ENCODE measurements around the gene GLIS2.
"Not testable (repeated sequence)": the region's sequence is repeated elsewhere in the genome, so short reads cannot be mapped to it uniquely, and the experiment has no call there.

Gene GLIS2

DNA sequence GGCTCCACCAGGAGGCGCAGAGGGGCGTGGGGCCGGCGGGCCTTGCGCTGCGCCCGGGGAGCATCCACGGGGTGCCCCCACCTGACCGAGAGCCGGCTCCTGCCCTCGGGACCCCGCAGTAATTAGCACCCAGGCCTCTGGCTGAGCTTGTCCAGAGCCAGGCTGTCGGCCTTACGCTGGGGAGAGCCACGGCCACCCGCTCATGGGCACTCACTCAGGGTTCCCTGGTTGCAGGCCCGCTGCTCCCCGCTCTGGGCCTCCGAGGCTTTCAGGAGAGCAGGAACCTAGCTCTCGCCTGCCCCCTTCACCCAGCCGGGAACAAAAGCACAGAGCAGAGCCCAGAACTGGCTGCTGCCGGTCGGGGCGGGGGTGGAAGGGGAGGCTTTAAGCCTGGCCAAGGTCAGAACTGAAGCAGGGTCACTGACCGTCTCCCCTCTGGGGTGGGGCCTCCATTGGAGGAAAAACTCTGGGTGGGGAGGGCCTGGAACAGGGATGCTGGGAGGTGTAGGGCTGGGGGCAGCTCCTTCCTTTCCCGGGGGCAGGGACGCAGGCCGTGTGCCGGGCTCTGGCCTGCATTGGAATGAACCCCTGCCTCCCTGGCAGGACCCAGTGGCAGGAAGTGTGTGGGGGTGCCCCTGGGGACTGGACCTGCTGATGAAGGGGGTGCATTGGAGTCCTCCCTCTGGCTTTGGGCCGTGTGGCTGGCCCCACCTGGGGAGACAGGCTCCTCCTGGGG lies 12.3 kb downstream of the GLIS2 start:
- H3K4me3 ChIP-seq (ENCODE audit: insufficient read depth, low read depth, low read length) = peak overlapping the region; percentile 32
- no peaks in the 10 kb centered on the region for H3K27me3 ChIP-seq (ENCODE audit: control insufficient read depth, insufficient read depth, low read length, poor library complexity, severe bottlenecking)
- H3K27ac ChIP-seq (ENCODE audit: insufficient read depth, low read depth, low read length, poor library complexity, severe bottlenecking) = no peak overlapping the region
- peaks cover 16% of the 10 kb centered on the region for H3K4me1 ChIP-seq (ENCODE audit: control insufficient read depth, insufficient read depth, low read length)
- 13% methylated on average over 30 of the region's 30 CpGs for WGBS, 2 experiments
- no peaks in the 10 kb centered on the region for H3K36me3 ChIP-seq (ENCODE audit: control insufficient read depth, insufficient read depth, low read length)
- no peaks in the 10 kb centered on the region for H3K9me3 ChIP-seq (ENCODE audit: control insufficient read depth, low read length)

DNA sequence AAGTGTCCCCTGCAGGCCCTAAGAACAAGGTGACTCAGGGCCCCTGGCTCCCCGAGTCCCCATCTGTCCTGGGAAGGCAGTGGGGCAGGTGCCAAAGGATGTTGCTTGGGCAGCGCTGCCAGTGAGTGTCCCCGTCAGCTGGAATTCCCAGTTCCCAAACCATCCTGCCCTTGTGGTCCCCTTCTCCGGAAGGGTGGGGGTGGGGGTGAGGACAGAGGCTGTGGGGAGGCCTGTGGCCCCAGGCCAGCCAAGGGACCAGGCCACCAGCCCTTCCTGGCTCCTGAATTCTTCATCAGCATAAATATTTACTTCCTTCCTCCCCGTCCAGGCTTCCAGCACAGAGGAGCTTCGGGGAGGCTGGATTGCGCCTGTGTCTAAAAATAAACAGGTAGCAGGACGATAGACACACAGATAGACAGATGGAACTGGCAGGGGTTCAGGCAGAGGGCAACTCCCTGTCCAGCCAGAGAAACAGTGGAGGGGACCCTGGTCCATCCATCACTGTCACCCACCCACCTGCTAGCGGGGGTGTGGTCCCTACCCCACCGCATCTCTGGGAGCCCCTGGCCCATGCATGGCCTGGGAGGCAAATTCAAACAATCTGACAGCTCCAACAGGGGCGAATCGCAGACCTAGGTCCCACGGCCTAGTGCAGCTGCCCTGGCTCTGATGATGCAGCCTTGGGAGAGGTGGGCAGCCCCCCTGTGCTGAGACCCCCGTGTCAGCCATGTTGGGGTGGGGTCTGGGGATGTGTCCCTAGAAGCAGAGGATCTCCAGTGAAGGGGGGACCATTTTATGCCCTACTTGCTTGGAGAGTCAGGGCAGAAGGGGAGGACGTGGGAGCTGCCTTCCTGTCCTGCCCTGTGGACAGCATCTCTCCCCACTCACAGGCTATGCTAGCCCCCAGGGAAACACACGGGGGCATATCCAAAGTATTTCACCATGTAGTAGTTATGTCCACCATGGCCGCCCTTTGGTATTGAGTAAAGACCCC lies 13.2 kb downstream of the GLIS2 start:
- H3K9me3 ChIP-seq (ENCODE audit: control insufficient read depth, low read length) = no peaks in the 10 kb centered on the region
- peaks cover 13% of the 10 kb centered on the region for H3K4me1 ChIP-seq (ENCODE audit: control insufficient read depth, insufficient read depth, low read length)
- WGBS, 2 experiments = 90 to 91% methylated on average over 17 of the region's 17 CpGs
- no peak overlapping the region for H3K27ac ChIP-seq (ENCODE audit: insufficient read depth, low read depth, low read length, poor library complexity, severe bottlenecking)
- no peaks in the 10 kb centered on the region for H3K36me3 ChIP-seq (ENCODE audit: control insufficient read depth, insufficient read depth, low read length)
- no peaks in the 10 kb centered on the region for H3K27me3 ChIP-seq (ENCODE audit: control insufficient read depth, insufficient read depth, low read length, poor library complexity, severe bottlenecking)
- no peak overlapping the region for H3K4me3 ChIP-seq (ENCODE audit: insufficient read depth, low read depth, low read length)

DNA sequence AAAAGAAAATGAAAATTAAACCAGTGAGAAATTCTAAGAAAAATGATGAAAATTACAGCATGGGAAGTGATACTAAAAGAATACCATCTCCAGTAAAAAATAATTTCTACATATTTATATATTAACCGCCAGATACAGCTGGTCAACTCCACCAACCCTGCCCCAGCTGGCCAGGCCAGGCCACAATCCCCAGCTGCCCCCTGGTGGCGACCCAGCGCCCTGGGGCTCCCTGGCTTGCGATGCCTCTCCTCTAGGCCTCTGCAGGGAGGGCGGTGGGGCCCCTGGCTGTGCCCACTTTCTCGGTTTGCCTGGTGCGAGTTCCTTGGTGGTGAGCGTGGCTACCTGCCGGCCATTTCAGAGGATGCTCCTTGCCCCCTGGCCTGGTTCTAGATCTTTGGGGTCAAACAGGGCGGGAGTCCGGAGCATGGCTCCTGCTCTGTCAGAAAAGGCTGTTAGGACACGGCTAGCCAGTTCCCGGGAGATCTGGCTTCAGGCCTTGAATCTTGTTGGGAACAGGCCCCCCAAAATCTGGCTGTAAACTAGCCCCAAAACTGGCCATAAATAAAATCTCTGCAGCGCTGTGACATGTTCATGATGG lies 14.5 kb downstream of the GLIS2 start:
- H3K4me3 ChIP-seq (ENCODE audit: insufficient read depth, low read depth, low read length) = no peak overlapping the region
- H3K4me1 ChIP-seq (ENCODE audit: control insufficient read depth, insufficient read depth, low read length) = peaks cover 13% of the 10 kb centered on the region
- H3K36me3 ChIP-seq (ENCODE audit: control insufficient read depth, insufficient read depth, low read length) = peaks cover 7% of the 10 kb centered on the region
- no peaks in the 10 kb centered on the region for H3K9me3 ChIP-seq (ENCODE audit: control insufficient read depth, low read length)
- 69 to 70% methylated on average over 14 of the region's 14 CpGs for WGBS, 2 experiments
- H3K27ac ChIP-seq (ENCODE audit: insufficient read depth, low read depth, low read length, poor library complexity, severe bottlenecking) = no peak overlapping the region
- no peaks in the 10 kb centered on the region for H3K27me3 ChIP-seq (ENCODE audit: control insufficient read depth, insufficient read depth, low read length, poor library complexity, severe bottlenecking)

DNA sequence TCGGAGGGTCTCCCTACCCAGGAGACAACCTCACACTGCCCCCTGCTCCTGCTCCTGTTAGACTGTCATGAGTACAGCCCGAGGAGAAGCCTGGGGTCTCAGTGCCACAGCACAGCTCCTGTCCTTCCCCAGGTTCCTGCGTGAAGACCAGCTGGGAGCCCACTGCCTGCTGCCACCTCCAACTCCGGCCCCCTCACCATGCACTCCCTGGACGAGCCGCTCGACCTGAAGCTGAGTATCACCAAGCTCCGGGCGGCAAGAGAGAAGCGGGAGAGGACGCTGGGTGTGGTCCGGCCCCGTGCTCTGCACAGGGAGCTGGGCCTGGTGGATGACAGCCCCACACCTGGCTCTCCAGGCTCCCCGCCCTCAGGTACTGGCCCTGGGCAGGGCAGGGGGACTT lies 16.2 kb downstream of the GLIS2 start:
- 93 to 95% methylated on average over 14 of the region's 14 CpGs for WGBS, 2 experiments
- Histone ChIP-seq H3K9me3 (ENCODE audit: control insufficient read depth, low read length) (no peaks in the 10 kb centered on the region), H3K36me3 (ENCODE audit: control insufficient read depth, insufficient read depth, low read length) (peaks cover 7% of the 10 kb centered on the region), H3K27me3 (ENCODE audit: control insufficient read depth, insufficient read depth, low read length, poor library complexity, severe bottlenecking) (no peaks in the 10 kb centered on the region), H3K27ac (ENCODE audit: insufficient read depth, low read depth, low read length, poor library complexity, severe bottlenecking) (no peak overlapping the region), H3K4me3 (ENCODE audit: insufficient read depth, low read depth, low read length) (no peak overlapping the region), H3K4me1 (ENCODE audit: control insufficient read depth, insufficient read depth, low read length) (peaks cover 13% of the 10 kb centered on the region)

DNA sequence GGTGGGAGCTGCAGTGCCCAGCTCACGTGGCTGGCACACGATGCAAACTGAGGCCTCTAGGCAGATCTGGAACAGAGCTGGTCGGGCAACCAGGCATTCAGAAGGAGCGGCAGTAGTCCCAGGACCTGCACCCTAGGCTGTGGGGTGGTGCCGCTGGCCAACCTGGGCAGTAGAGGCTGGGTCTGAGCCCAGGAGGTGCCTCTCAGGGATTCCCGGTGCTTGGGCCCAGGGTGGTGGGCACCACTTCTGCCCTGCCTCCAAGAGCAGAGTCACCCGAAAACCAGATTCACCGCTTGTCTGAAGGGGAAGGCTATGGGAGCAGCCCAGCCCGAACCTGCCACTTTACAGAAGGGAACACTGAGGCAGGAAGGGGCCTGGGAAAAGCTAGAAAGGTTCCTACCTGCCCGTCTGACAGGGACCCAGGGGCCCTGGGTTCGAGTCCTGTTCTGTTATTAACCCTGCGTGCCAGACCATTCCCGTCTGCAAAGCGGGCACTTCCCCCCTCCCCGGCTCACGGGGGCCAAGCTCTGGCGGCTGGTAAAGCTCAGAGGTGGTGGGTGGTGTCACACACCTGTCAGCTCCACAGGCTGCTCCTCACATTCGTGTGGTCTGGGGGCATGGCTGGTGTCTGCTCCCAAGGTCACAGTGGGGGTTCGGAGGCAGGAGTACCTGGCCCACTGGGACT lies 16.9 kb downstream of the GLIS2 start:
- Histone ChIP-seq H3K36me3 (ENCODE audit: control insufficient read depth, insufficient read depth, low read length) (peaks cover 7% of the 10 kb centered on the region), H3K27me3 (ENCODE audit: control insufficient read depth, insufficient read depth, low read length, poor library complexity, severe bottlenecking) (no peaks in the 10 kb centered on the region), H3K4me3 (ENCODE audit: insufficient read depth, low read depth, low read length) (no peak overlapping the region), H3K27ac (ENCODE audit: insufficient read depth, low read depth, low read length, poor library complexity, severe bottlenecking) (no peak overlapping the region), H3K9me3 (ENCODE audit: control insufficient read depth, low read length) (no peaks in the 10 kb centered on the region), H3K4me1 (ENCODE audit: control insufficient read depth, insufficient read depth, low read length) (peaks cover 12% of the 10 kb centered on the region)
- WGBS, 2 experiments = 93 to 94% methylated on average over 19 of the region's 19 CpGs

DNA sequence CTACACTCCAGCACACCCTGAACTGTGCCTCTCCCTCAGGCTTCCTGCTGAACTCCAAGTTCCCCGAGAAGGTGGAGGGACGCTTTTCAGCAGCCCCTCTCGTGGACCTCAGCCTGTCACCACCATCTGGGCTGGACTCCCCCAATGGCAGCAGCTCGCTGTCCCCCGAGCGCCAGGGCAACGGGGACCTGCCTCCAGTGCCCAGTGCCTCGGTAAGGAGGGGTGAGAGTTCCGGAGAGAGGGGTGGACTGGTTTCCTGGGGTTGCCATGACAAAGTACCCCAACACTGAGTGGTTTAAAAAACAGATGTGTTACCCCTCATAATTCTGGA lies 17.4 kb downstream of the GLIS2 start:
- H3K27ac ChIP-seq (ENCODE audit: insufficient read depth, low read depth, low read length, poor library complexity, severe bottlenecking) = no peak overlapping the region
- H3K4me1 ChIP-seq (ENCODE audit: control insufficient read depth, insufficient read depth, low read length) = peaks cover 7% of the 10 kb centered on the region
- no peaks in the 10 kb centered on the region for H3K9me3 ChIP-seq (ENCODE audit: control insufficient read depth, low read length)
- peaks cover 7% of the 10 kb centered on the region for H3K36me3 ChIP-seq (ENCODE audit: control insufficient read depth, insufficient read depth, low read length)
- 96% methylated on average over 9 of the region's 9 CpGs for WGBS, 2 experiments
- H3K4me3 ChIP-seq (ENCODE audit: insufficient read depth, low read depth, low read length) = no peak overlapping the region
- H3K27me3 ChIP-seq (ENCODE audit: control insufficient read depth, insufficient read depth, low read length, poor library complexity, severe bottlenecking) = no peaks in the 10 kb centered on the region

DNA sequence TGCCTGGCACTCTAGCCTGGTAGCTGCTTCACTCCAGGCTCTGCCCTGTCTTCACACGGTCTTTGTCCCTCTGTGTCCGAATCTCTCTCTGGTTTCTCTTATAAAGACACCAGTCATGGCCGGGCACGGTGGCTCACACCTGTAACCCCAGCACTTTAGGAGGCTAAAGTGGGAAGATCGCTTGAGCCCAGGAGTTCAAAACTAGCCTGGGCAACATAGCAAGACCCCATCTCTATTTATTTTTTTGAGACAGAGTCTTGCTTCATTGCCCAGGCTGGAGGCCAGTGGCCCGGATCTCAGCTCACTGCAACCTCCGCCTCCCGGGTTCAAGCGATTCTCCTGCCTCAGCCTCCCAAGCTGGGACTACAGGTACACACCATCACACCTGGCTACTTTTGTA lies 17.8 kb downstream of the GLIS2 start:
- not testable (repeated sequence) for H3K27ac ChIP-seq (ENCODE audit: insufficient read depth, low read depth, low read length, poor library complexity, severe bottlenecking); H3K27me3 ChIP-seq (ENCODE audit: control insufficient read depth, insufficient read depth, low read length, poor library complexity, severe bottlenecking); H3K36me3 ChIP-seq (ENCODE audit: control insufficient read depth, insufficient read depth, low read length); H3K4me3 ChIP-seq (ENCODE audit: insufficient read depth, low read depth, low read length); H3K4me1 ChIP-seq (ENCODE audit: control insufficient read depth, insufficient read depth, low read length); H3K9me3 ChIP-seq (ENCODE audit: control insufficient read depth, low read length)
- 93 to 94% methylated on average over 9 of the region's 9 CpGs for WGBS, 2 experiments

DNA sequence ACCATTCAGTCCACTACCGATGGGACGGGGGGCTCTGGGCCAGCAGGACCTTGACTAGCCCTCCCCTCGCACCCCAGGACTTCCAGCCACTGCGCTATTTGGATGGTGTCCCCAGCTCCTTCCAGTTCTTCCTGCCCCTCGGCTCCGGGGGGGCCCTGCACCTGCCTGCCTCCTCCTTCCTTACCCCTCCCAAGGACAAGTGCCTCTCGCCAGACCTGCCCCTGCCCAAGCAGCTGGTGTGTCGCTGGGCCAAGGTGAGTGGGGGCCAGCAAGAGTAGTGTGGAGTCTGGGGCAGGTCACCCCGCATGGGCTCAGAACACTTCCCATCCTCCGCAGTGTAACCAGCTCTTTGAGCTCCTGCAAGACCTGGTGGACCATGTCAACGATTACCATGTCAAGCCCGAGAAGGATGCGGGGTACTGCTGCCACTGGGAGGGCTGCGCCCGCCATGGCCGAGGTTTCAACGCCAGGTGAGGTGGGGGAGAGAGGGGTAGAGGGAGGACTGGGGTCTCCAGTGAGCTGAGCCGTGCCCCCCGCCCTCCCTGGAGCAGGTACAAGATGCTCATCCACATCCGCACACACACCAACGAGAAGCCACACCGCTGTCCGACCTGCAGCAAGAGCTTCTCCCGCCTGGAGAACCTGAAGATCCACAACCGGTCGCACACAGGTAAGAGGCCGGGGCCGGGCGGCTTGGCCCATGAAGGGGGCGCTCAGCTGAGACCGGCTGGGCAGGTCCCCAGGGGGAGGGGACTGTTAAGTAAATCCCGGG lies 19.0 kb downstream of the GLIS2 start:
- Histone ChIP-seq H3K27me3 (ENCODE audit: control insufficient read depth, insufficient read depth, low read length, poor library complexity, severe bottlenecking) (no peaks in the 10 kb centered on the region), H3K36me3 (ENCODE audit: control insufficient read depth, insufficient read depth, low read length) (peaks cover 7% of the 10 kb centered on the region), H3K27ac (ENCODE audit: insufficient read depth, low read depth, low read length, poor library complexity, severe bottlenecking) (no peak overlapping the region), H3K4me1 (ENCODE audit: control insufficient read depth, insufficient read depth, low read length) (no peaks in the 10 kb centered on the region), H3K4me3 (ENCODE audit: insufficient read depth, low read depth, low read length) (no peak overlapping the region), H3K9me3 (ENCODE audit: control insufficient read depth, low read length) (no peaks in the 10 kb centered on the region)
- 93 to 94% methylated on average over 32 of the region's 32 CpGs for WGBS, 2 experiments

DNA sequence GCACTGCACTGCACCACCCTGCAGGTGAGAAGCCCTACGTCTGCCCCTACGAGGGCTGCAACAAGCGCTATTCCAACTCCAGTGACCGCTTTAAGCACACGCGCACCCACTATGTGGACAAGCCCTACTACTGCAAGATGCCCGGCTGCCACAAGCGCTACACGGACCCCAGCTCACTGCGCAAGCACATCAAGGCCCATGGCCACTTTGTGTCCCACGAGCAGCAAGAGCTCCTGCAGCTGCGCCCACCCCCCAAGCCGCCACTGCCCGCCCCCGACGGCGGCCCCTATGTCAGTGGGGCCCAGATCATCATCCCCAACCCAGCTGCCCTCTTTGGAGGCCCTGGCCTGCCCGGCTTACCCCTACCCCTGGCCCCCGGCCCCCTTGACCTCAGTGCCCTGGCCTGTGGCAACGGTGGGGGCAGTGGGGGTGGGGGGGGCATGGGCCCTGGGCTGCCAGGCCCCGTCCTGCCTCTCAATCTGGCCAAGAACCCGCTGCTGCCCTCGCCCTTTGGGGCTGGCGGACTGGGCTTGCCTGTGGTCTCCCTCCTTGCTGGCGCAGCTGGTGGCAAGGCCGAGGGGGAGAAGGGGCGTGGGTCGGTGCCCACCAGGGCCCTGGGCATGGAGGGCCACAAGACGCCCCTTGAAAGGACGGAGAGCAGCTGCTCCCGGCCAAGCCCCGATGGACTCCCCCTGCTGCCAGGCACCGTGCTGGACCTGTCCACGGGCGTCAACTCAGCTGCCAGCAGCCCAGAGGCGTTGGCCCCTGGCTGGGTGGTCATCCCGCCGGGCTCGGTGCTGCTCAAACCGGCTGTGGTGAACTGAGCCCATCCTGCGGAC lies 21.1 kb downstream of the GLIS2 start:
- Histone ChIP-seq H3K4me3 (ENCODE audit: insufficient read depth, low read depth, low read length) (no peak overlapping the region), H3K9me3 (ENCODE audit: control insufficient read depth, low read length) (no peaks in the 10 kb centered on the region), H3K27me3 (ENCODE audit: control insufficient read depth, insufficient read depth, low read length, poor library complexity, severe bottlenecking) (no peaks in the 10 kb centered on the region), H3K27ac (ENCODE audit: insufficient read depth, low read depth, low read length, poor library complexity, severe bottlenecking) (no peak overlapping the region), H3K36me3 (ENCODE audit: control insufficient read depth, insufficient read depth, low read length) (peaks cover 7% of the 10 kb centered on the region), H3K4me1 (ENCODE audit: control insufficient read depth, insufficient read depth, low read length) (no peaks in the 10 kb centered on the region)
- WGBS, 2 experiments = 94 to 95% methylated on average over 41 of the region's 41 CpGs
